ENCODE results near the gene THAP4.

Gene THAP4

DNA sequence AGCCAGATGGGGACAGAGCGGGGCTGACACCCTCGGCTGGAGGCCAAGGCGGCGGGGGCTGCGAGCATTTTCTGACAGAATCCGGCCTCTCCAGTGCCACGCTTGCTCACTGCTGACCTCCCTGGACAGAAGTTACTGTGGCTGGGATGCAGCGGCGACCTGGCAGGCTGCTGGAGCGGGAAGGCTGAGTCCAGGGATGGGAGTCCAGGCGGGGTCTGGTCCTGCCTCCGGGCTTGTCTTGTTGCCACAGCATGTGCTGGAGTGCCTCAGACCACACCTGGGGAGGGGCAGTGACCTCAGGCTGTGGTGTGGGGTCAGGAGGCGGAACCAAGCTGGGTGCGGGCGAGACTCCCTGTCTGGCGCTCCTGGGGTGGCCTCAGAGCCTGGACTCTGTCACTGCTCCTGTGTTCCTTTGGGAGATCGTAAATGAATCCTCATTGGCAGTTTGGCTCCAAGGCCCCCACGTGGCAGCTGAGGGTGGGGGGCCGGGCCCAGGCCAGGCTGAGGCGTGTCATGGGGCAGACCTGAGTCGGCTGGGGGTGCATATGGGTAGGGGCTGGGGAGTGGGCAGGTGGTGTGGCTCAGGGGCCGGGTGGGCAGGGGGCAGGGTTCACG, 72.9 kb downstream of the THAP4 start:
- no peak for DNase-seq (ENCODE audit: low read depth in 3 of 3)

DNA sequence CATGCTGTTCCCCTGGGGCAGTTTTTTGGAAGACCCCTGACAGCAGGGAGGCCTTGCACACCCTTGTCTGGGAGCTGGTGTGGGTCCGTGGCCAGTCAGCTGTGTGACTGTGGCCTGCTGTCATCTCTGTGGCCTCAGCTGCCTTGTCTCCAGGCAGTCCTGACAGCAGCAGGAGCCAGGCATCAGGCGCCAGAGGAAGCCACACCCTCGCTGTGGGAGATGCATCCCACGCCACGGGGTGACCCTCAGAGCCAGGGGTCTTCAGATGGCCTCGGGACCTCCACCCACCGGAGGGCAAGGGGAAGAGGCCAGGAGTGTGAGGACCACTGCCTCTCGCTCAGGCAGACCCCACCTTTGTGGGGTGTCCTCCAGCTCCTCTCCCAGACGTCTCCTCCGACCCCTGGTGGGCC, 73.4 kb downstream of the THAP4 start:
- no peak for DNase-seq (ENCODE audit: low read depth in 3 of 3)

DNA sequence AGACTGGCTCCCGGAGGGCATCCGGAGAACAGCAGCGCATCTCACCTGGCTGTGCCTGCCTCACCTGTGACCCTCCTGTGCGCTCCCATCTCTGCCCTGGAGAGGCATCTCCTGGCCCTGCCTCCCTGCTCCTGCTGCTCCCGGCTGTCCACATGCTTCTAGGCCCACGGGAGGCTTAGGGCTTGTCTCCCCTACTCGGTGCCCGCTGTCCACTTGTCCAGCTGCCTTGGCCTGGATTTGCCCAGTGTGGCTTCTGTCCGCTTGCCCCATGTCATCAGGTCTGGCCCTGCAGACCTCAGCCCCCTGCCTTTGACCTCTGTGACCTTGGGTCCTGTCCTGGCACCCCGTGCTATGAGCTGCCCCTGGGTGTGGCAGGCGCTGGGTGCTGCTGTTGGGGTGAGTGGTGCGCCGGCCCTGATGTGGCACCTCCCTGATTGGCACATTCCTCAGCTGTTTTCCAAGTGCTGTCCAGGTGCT, 73.9 kb downstream of the THAP4 start:
- DNase-seq (ENCODE audit: low read depth in 3 of 3) = no peak

DNA sequence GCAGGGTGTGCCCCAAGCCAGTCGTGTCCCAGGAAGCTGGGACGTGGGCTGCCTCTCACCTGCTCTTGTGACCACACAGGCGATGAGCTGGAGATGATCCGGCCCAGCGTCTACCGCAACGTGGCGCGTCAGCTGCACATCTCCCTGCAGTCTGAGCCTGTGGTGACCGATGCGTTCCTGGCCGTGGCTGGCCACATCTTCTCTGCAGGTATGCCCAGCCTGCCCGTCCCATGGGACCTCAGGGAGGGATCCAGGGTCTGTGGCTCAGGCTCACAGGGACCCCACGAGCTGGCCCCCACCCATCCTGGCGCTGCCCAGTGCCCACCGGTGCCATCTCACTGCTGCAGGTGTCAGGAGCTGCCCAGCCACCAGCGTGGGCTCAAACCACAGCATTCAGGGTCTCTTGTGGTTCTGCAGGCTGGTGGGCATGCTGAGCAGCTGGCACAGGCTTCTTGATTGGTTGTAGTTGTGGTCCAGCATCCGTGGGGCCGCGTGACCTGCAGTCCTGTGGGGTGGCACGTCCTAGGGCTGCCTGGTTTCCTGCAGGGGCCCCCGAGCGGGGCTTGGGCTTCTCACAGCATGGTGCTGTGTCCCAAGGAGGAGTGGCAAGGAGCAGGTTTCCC, 74.6 kb downstream of the THAP4 start:
- DNase-seq (ENCODE audit: low read depth in 3 of 3) = no peak

DNA sequence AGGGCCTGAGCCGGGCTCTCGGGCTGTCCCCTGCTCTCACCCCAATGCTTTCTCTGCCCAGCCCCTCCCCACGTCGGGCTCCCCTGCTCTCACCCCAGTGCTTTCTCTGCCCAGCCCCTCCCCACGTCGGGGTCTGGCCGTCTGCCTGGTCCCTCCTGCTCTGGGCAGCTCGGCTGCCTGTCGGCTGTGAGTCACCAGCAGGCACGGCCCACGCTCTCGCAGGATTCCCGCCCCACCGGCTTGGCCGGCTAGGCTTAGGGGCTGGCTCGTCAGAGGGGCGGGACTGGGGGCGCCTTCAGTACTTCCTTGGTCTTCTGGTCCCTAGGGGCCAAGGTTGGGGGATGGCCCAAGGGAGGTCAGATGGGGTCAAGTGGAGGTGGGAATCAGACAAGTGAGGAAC, 75.1 kb downstream of the THAP4 start:
- DNase-seq (ENCODE audit: low read depth in 3 of 3) = no peak

DNA sequence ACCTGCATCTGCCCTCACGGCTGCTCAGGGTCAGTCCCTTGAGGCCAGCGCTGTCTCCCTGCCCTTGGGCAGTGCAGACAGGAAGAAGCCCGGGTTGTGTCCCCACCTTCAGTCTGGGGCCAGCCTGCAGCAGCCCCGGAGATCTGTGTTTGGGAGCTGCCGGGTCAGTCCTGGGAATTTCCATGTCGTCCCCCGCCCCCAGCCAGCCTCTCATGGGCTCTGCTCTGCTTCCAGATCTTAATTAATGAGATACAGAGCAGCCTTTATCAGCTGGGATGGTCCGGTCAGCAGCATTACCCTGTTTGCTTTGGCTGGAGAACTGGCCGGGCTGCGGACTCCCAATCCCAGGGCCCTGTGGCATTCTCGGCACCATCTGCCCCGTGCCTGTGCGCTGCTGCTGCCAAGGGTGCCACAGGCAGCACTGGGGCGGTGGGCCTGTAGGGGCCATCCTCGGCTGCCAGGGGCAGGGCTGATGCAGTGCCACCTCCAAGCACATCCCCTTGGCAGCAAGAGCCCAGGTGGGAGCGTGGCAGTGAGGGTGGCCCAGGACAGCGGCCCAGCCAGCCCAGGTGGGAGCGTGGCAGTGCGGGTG, 76.0 kb downstream of the THAP4 start:
- no peak for DNase-seq (ENCODE audit: low read depth in 3 of 3)

DNA sequence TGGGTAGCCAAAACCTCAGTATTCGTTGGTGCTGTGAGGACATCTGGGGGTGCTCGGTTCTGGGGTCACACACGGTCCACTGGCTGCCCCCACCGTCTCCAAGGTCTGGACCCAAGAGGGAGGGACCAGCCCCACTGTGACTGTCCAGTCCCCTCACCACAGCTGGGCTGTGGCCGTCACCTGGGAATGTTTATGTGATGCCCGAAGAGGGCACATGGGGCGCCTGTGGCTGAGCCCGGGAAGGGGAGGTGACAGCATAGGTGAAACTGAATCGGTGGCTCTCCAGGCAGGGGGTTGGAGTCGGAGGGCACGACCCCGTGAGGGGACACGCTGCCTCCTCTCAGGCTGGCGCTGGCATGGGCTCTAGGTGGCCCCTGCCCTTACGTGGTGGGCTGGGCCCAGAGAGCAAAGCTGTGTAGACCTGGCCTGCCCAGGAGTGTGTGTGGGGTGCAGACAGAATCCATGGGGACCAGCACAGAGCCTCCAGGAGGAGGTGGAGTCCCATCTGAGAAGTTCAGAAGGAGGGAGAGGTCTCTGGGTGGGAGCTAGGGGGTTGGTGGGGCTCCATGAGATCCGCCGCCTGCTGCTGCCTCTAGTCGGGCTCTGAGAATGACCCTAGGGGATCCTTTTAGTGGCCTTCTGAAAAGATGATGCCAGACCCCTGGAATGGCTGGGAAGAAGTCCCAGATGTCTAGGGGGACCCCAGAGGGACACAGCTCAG, 76.6 kb downstream of the THAP4 start:
- no peak for DNase-seq (ENCODE audit: low read depth in 3 of 3)

DNA sequence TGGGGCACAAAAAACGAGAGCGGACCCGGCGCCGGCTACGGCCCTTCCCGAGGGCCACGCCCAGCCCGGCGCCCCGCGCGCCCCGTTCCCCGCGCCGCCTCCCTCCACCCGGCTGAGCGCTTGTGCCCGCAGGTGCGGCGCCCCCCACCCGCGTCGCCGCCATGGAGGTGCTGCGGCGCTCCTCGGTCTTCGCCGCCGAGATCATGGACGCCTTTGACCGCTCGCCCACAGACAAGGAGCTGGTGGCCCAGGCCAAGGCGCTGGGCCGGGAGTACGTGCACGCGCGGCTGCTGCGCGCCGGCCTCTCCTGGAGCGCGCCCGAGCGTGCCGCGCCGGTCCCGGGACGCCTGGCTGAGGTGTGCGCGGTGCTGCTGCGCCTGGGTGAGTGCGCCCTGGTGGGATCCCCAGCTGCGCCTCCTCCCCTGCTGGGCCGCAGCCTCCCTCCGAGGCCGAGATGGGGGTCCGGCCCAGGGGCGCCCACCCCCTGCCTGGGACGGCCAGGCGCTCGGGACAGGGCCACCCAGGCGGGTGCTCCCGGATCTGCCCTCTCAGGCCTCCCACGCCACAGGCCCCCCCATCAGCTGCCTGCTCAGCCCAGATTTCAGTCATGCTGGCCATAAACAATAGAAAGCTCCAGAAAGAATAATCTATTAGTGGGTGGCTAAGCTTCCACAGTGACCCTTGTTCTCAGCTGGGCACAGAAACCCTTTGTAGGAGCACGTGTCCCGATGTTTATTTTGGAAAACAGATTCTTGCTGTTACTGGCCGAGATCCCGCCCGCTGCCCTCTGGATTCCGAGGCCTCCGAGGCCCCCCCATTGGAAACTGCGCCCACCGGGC, 77.4 kb downstream of the THAP4 start:
- no peak for DNase-seq (ENCODE audit: low read depth in 3 of 3)

DNA sequence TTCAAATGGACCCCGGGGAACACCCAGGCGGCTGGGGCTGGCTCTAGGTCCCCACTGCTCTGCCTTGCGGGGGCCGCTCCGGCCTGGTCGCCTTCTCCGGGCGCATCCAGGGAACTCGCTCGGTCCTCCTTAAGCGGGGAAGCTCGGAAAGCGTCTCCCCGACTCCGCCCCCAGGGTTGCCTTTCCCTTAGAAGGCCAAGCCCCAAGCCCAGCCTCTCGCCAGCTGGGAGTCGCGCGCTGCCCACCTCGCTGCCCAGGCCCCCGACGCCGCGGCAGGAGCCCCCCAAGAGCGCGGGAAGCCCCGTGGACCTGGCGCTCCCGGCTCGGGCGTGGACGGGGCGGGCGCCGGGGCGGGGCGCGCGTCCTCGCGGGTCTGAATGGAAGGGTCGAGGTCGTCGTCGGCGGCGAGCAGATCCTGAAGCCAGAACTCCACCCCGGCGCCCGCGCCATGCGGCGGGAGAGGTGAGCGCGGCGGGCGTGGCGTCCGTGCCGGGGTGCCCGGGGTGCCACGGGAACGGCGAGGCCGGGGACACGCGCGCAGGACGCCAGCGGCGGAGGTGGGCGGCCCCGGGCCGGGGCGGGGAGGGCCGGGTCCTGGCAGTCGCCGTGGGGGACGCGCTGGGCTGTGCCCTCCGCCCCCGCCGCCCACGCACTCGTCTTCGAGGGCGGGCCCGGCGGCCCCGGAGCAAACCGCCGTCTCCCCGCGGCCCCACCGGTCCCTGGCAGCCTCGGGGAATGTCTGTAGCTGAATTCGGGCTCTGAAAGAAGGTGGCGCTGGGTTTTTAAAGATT, 78.2 kb downstream of the THAP4 start, which contains the start of gene BOK:
Gene BOK (plus strand): TSS at position 214 of the 791 bp plus-strand sequence. CDS start 739 bp downstream, outside the sequence.
- no peak for DNase-seq (ENCODE audit: low read depth in 3 of 3)

DNA sequence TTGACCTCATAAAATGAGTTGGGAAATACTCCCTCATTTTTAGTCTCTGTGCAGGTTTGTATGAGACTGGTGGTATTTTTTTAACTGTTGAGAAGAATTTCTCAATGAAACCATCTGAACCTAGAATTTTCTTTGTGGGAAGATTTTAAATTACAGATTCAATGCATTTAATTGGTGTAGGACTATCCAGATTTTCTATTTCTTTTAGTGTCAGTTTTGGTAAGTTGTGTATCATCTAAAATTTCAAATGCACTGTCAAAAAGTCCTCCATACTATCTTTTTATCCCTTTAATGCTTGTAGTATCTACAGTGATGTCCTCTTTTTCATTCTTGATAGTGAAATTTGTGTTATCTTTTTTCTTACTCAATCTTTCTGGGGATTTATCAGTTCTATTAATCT, 80.2 kb downstream of the THAP4 start:
- DNase-seq (ENCODE audit: low read depth in 3 of 3) = no peak

DNA sequence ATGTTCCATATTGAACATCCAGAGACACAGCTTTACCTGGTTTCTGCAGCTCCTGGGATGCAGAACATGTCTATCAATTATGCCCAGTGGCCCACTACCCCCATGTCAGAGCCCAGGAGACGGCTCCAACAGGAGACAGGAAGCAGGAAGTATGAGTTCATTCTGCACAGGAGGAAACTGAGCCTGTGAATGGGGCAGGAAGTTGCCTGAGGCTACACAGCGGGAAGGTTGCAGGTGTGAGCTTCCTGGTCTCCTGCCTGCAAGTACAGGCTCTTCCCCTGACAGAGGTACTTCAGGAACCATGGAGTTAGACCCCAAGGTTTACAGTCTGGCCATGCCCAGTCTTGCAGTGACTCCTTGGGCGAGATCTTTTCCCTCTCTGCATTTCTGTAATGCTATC, 81.2 kb downstream of the THAP4 start:
- DNase-seq (ENCODE audit: low read depth in 3 of 3) = no peak

DNA sequence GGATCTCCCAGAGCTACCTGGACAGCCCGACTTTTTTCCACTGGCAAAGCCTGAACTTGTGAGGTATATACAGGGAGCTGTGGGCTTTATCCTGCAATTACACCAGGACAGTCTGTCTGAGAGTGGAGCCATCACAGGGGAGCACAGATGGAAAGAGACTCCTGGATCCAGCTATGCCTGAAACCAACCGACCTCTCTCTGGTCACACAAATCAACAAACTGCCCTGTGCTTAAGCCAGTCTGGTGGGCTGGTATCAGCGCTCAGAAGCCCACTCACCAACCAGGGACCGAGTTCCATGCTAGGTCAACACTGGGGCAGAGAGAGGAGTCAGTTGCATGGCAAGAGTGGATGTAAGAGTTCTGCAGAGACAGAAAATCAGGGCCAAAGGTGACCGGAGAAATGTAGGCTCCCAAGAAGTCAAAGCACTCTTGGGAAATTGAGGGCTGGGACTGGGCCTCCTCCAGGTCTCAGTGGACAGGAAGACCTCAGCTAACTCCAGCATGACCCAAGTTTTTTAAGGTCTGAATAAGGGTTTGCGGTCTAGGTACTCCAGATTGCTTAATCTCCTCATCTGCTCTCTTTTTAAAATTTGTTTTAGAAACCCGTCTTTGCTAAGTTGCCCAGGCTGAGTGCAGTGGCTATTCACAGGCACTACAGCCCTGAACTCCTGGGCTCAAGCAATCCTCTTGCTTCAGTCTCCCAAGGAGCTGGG, 82.2 kb downstream of the THAP4 start:
- DNase-seq (ENCODE audit: low read depth in 3 of 3) = no peak

DNA sequence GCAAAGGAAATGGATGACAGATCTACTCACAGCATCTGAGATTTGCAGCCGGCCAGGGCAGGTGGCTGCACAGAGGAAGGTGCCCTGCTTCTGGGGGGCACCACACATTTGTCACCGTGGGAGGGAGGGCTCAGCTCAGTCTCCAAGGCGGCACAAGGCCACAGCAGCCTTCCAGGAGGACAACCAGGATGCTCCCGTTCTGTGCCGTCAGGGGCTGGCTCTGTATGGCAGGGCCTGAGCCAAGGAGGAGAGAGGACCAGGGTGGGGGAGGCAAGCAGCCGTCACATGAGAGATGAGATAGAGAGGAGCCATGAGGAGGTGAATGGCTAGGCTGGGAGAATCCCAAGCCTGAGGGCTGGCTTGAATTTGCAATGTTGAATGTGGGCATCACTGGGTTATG, 83.0 kb downstream of the THAP4 start:
- DNase-seq (ENCODE audit: low read depth in 3 of 3) = no peak

DNA sequence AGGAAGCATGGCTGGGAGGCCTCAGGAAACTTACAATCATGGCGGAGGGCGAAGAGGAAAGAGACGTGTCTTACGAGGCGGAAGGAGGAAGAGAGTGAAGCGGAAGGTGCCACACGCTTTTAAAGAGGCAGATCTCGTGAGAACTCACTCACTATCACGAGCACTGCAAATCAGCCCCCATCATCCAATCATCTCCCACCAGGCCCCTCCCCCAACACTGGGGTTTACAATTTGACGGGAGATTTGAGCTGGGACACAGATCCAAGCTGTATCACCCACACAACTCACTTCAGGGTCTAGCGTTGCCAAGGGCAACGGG, 83.5 kb downstream of the THAP4 start:
- no peak for DNase-seq (ENCODE audit: low read depth in 3 of 3)

DNA sequence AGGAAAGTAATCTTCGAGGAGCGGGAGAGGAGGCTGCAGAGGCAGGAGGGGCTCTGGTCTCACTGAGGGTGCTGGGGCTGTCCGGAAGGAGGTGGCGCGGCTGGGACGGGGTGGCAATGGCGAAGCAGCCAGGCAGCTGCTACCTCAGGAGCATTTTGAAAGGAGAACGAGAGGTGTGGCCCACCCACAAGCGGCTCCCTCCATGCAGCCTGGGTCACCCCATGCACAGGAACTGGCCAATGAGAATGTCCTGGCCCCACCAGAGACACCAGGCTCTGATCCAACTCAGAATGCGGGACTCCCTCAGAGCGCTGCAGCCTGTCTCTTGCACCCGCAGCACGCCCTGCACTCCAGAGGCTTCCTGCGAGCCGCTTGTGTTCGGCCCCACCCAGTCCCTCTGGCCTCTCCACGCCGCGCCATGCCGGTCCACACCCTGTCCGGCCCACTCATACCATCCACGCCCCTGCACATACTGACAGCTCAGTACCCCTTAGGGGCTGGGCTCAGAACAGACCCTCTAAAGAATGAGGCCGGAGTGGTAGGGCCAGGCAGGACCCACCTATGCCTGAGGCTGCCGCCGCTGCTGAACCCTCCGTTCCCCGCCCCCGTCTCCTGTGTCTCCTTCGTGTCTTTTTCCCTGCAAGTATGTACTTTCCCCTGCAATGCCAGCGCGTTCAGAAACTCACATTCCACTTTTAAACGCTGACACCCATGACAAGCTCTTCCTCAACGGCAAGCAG, 84.8 kb downstream of the THAP4 start:
- DNase-seq (ENCODE audit: low read depth in 3 of 3) = no peak

DNA sequence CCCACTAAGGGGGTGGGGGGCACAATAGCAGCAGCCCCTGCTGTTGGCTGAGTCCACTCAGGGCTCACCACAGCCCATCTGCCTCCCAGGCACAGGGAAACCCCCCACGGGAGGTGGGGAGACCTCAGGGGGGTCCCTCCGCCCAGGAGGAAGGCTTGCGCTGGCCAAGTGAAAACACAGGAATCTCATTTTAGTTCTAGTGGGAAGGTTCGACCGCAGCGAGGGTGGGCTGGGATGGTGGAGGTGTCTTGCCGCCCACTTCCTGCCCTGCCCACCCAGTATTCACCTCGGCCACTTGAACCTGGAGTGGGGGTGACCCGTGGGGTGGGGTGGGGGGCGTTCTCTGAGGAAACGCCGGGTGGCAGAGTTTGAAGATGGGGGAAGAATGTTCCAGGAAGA, 85.4 kb downstream of the THAP4 start:
- no peak for DNase-seq (ENCODE audit: low read depth in 3 of 3)

DNA sequence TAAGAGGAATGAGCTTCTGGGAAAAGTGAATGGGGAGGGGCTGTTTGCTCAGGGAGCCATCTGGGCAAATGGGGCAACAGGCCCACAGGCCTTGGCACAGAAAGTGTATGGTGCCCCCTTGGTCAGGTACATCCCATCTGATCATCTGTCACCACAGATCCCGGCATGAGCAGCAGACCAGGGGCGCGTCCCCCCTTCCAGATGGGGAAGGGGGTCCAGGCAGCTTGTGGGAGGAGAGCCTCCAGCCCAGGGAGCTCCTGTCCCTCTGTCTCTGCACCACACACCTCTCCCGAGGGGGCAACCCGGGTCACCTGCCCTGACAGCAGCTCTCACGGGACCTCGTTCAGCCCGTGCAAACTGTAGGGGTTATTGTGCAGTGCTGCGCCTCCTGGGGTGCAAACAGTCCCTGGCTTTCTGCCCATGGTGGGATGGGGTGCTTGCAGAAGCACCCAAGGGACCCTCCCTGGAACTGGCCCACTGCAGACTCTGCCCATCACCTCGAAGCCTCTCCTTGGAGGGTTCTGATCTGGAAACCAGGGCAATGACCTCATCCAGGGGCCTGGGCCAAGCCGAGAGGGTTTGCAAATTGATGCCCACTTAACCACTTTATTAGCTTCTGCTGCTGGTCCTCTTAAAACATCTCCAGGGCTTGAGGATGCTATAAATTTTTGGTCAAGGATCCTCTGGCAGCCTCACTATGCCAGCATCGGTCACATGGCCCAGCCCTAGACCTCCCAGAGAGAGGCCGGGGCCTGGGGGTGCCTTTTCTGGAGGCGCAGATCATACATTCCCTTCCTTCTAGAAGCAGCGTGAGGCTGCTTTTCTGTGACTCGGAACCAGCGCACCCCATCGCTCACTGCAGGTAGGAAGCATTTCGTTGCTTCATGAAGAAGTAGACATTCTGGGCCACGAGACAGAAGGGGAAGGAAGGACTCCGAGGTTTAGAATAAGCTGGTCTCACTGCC, 86.1 kb downstream of the THAP4 start:
- DNase-seq (ENCODE audit: low read depth in 3 of 3) = no peak

DNA sequence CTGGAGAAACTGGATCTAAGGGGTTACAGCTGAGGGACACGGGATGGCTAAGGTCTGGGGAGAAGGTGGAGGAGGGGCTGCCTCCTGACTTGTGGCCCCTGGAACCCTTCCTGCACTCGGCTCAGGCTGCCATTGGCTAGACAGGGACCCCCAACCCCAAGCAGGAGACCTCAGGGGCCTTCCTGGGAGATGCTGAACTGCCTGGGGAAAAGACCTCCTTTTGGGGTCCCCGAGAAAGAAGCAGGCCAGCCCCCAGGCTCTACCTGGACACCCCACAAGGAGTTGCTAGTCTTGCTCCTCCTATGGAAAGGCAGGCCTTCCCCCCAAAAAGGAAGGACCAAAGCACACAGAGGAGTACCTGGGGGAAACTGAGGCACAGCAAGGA, 88.5 kb downstream of the THAP4 start:
- DNase-seq (ENCODE audit: low read depth in 3 of 3) = no peak

All from stimulated activated CD4-positive, alpha-beta T cell treated with anti-CD3 and anti-CD28 coated beads, TNF-alpha, amount 100 ng/mL, for 24 hours (primary cell).